B cell (primary cell): Measurements from ENCODE around the gene DNAJA2. TPM values are rescaled to one million over a fixed set of nuclear protein-coding genes. Genes with fewer than 3 reads are reported as not detected.

Source experiments
- ATAC-seq: fragments of 200-7000 bp; cut with Tn5 transposase; one replicate; pipeline ENCODE4 v1.10.0; 2021; ENCODE audit warnings: low read depth, mild to moderate bottlenecking, moderate number of reproducible peaks, moderate library complexity
- CTCF ChIA-PET: fragments of 350-600 bp; sonication (Branson Sonifier 250); formaldehyde crosslinking; loops from one replicate; lab custom pipeline; 2021; ENCODE audit warnings: antibody characterized with exemption, inconsistent platforms; lab: Charles Lee
- POLR2A ChIA-PET: fragments of 350-600 bp; sonication (Branson Sonifier 250); formaldehyde crosslinking; loops from one replicate; lab custom pipeline; 2021; ENCODE audit warnings: antibody characterized with exemption; lab: Charles Lee
- DNase-seq: peaks from one replicate; pipeline ENCODE4 v3.0.0; 2013
- H2AFZ ChIP-seq: 2 replicates; pipeline ENCODE4 v1.6.1; 2012; ENCODE audit warnings: mild to moderate bottlenecking, low read depth, low read length; ENCODE audit not compliant: insufficient read depth, poor library complexity, severe bottlenecking
- H3K27ac ChIP-seq, 2 donors: 1 replicate in 1 of 2; 2 replicates in 1 of 2; pipeline ENCODE4 v1.5.1; 2012 to 2013; ENCODE audit warnings: low read length in 2 of 2, mild to moderate bottlenecking in 2 of 2, moderate library complexity in 1 of 2
- H3K27me3 ChIP-seq, 4 experiments: fragments of 200-600 bp in 1 of 4; sonication (generic) in 1 of 4; replicated peaks in 1 of 4; 1 replicate in 2 of 4; 2 replicates in 2 of 4; pipeline versions ENCODE4 v1.6.1 to v1.7.0; 2013 to 2016; ENCODE audit warnings: low read length in 3 of 4, mild to moderate bottlenecking in 2 of 4, mixed read lengths in 1 of 4, moderate library complexity in 1 of 4; ENCODE audit not compliant: insufficient read depth in 4 of 4, control insufficient read depth in 3 of 4; ENCODE audit errors: control extremely low read depth in 1 of 4
- H3K36me3 ChIP-seq, 2 experiments: replicated peaks in 1 of 2; 1 replicate in 1 of 2; 2 replicates in 1 of 2; pipeline versions ENCODE4 v1.6.1 to v1.7.1; 2013; ENCODE audit warnings: low read length in 1 of 2; ENCODE audit not compliant: insufficient read depth in 2 of 2, control insufficient read depth in 1 of 2; ENCODE audit errors: control extremely low read depth in 1 of 2, extremely low read depth in 1 of 2
- H3K4me1 ChIP-seq, 2 donors: fragments of 200-600 bp in 1 of 2; sonication (generic) in 1 of 2; 1 replicate in 1 of 2; 2 replicates in 1 of 2; pipeline versions ENCODE4 v1.5.1 to v1.6.1; 2013 to 2017; ENCODE audit warnings: low read length in 2 of 2; ENCODE audit not compliant: control insufficient read depth in 2 of 2, insufficient read depth in 2 of 2
- H3K4me2 ChIP-seq: replicated peaks from 2 replicates; pipeline ENCODE3; 2012; ENCODE audit warnings: mild to moderate bottlenecking, low read depth, low read length; ENCODE audit not compliant: poor library complexity, severe bottlenecking
- H3K4me3 ChIP-seq, 5 experiments: fragments of 200-600 bp in 1 of 5; sonication (generic) in 1 of 5; 1 replicate in 3 of 5; 2 replicates in 2 of 5; pipeline versions ENCODE4 v1.5.1 to v1.7.0; 2011 to 2016; ENCODE audit warnings: low read length in 4 of 5, mild to moderate bottlenecking in 4 of 5, low read depth in 2 of 5, control low read depth in 1 of 5, moderate library complexity in 1 of 5; ENCODE audit not compliant: insufficient read depth in 1 of 5; ENCODE audit errors: control extremely low read depth in 1 of 5, extremely low read depth in 1 of 5
- H3K79me2 ChIP-seq: fragments of 200-600 bp; sonication (generic); one replicate; pipeline ENCODE4 v1.6.0; 2016; ENCODE audit warnings: low read length; ENCODE audit not compliant: control insufficient read depth, insufficient read depth
- H3K9ac ChIP-seq: fragments of 200-600 bp; sonication (generic); 2 replicates; pipeline ENCODE4 v1.6.1; 2017; ENCODE audit warnings: mild to moderate bottlenecking, low read length, moderate library complexity
- H3K9me3 ChIP-seq, 3 donors: one replicate each; pipeline versions ENCODE4 v1.6.1 to v1.7.1; 2013; ENCODE audit warnings: low read length in 2 of 3; ENCODE audit not compliant: control insufficient read depth in 2 of 3, insufficient read depth in 1 of 3; ENCODE audit errors: control extremely low read depth in 1 of 3
- H4K20me1 ChIP-seq: 2 replicates; pipeline ENCODE4 v1.6.0; 2012; ENCODE audit warnings: mild to moderate bottlenecking, low read length; ENCODE audit not compliant: insufficient read depth, control insufficient read depth, poor library complexity, severe bottlenecking
- H3K27ac Mint-ChIP-seq: one replicate; pipeline ENCODE4 v1.8.0; 2021; ENCODE audit warnings: mixed read lengths
- H3K27me3 Mint-ChIP-seq: one replicate; pipeline ENCODE4 v1.8.0; 2021; ENCODE audit warnings: mixed read lengths
- H3K4me1 Mint-ChIP-seq: one replicate; pipeline ENCODE4 v1.8.0; 2021; ENCODE audit warnings: mixed read lengths
- H3K4me3 Mint-ChIP-seq: one replicate; pipeline ENCODE4 v1.8.0; 2021; ENCODE audit warnings: mixed read lengths
- H3K9me3 Mint-ChIP-seq: one replicate; pipeline ENCODE4 v1.8.0; 2022; ENCODE audit warnings: mixed read lengths; ENCODE audit not compliant: insufficient read depth
- CTCF ChIP-seq: fragments of 200-600 bp; IDR thresholded peaks from one replicate; pipeline ENCODE4 v1.8.0; 2022; ENCODE audit warnings: antibody characterized with exemption, mild to moderate bottlenecking
- EZH2 ChIP-seq: IDR thresholded peaks from 2 replicates; pipeline ENCODE4 v1.6.1; 2012; ENCODE audit warnings: borderline replicate concordance, low read depth, mild to moderate bottlenecking, moderate library complexity, low read length; ENCODE audit not compliant: insufficient read depth, poor library complexity, severe bottlenecking
- WGBS: methylation state at CpG from one replicate; pipeline ENCODE4 v1.1.5; 2013; ENCODE audit warnings: missing lambda C conversion rate; ENCODE audit not compliant: insufficient coverage; 5-methylcytosine and 5-hydroxymethylcytosine counted together
- intact Hi-C: fragments of 100-400 bp; cut with micrococcal nuclease; formaldehyde crosslinking; loops from one replicate; pipeline ENCODE4 v1.10.0; 2022
- polyA plus RNA-seq: library from polyadenylated mRNA; depleted of rRNA; stranded (reverse); fragments of >200 nt; gene quantifications from 2 replicates; pipeline ENCODE4 v1.2.3, GENCODE V29; 2012
- total RNA-seq, 2 donors: library from RNA; stranded (reverse); fragments of 120-200 nt in 1 of 2; gene quantifications; 1 replicate in 1 of 2; 2 replicates in 1 of 2; pipeline versions ENCODE4 v1.2.3 to v1.2.4, GENCODE V29; 2013 to 2022

DNAJA2 gene
- total and polyA plus RNA-seq, 2 donors (not counting 1 experiment from before 2014, with no cell fraction given): 8.8 to 57.0 TPM

- Mint-ChIP-seq H3K27ac (no peak overlapping the region), H3K9me3 (no peaks in the 10 kb centered on the region), H3K27me3 (no peaks in the 10 kb centered on the region), H3K4me1 (no peaks in the 10 kb centered on the region), H3K4me3 (no peak overlapping the region)
- intact Hi-C loops: no loop called here
- Histone ChIP-seq H3K79me2 (no peaks in the 10 kb centered on the region), H2AFZ (no peak overlapping the region), H3K27ac (no peak overlapping the region), H4K20me1 (no peaks in the 10 kb centered on the region), H3K9ac (no peak overlapping the region), H3K4me1 (no peaks in the 10 kb centered on the region), H3K4me2 (no peak overlapping the region), H3K36me3 (no peaks in the 10 kb centered on the region), H3K4me3 (no peak overlapping the region), H3K9me3 (no peaks in the 10 kb centered on the region), H3K27me3 (no peaks in the 10 kb centered on the region)
- WGBS: 70% methylated on average over 2 of the region's 4 CpGs
- TF ChIP-seq EZH2: no peak
- TF ChIP-seq CTCF: no peak
- no peak for DNase-seq
- POLR2A ChIA-PET: no interaction called here
- CTCF ChIA-PET: no interaction called here
- ATAC-seq: no peak
These were observed 8.9 kb upstream of the DNAJA2 start for GRCh38 chr16:46982335-46982734.

GRCh38 chr16:46980926-46981325 is 7.5 kb upstream of the DNAJA2 start:
- Histone ChIP-seq H3K27ac (no peak overlapping the region), H4K20me1 (no peaks in the 10 kb centered on the region), H3K79me2 (peaks cover under 1% of the 10 kb centered on the region), H3K4me1 (no peaks in the 10 kb centered on the region), H3K9me3 (no peaks in the 10 kb centered on the region), H3K9ac (no peak overlapping the region), H3K4me3 (no peak overlapping the region), H2AFZ (no peak overlapping the region), H3K27me3 (no peaks in the 10 kb centered on the region), H3K4me2 (no peak overlapping the region), H3K36me3 (no peaks in the 10 kb centered on the region)
- CTCF ChIA-PET: no interaction called here
- POLR2A ChIA-PET: no interaction called here
- Mint-ChIP-seq H3K4me1 (peaks cover 7% of the 10 kb centered on the region), H3K9me3 (no peaks in the 10 kb centered on the region), H3K27me3 (no peaks in the 10 kb centered on the region), H3K27ac (no peak overlapping the region), H3K4me3 (no peak overlapping the region)
- no peak for DNase-seq
- no CpG with 5 or more reads among the region's 1 CpG for WGBS
- no peak for ATAC-seq
- TF ChIP-seq CTCF (no peak), EZH2 (no peak)
- intact Hi-C loops: no loop called here
